Esophagus (tissue), 2 donors: Measurements from ENCODE around the gene CD28. TPM values are rescaled to one million over a fixed set of nuclear protein-coding genes. Genes with fewer than 3 reads are reported as not detected.
"Not testable (repeated sequence)": the region's sequence is repeated elsewhere in the genome, so short reads cannot be mapped to it uniquely, and the experiment has no call there.

Experiments used
- H3K27ac ChIP-seq, 2 donors: one replicate each; pipeline ENCODE4 v1.5.1; 2013; ENCODE audit warnings: low read depth in 2 of 2, mild to moderate bottlenecking in 2 of 2, inconsistent platforms in 1 of 2, low read length in 1 of 2, moderate library complexity in 1 of 2
- H3K27me3 ChIP-seq, 2 donors: one replicate each; pipeline ENCODE4 v1.6.1; 2013; ENCODE audit warnings: low read length in 2 of 2, control low read depth in 1 of 2, mild to moderate bottlenecking in 1 of 2; ENCODE audit not compliant: insufficient read depth in 2 of 2, control insufficient read depth in 1 of 2
- H3K36me3 ChIP-seq, 2 donors: one replicate each; pipeline ENCODE4 v1.6.1; 2013; ENCODE audit warnings: low read length in 1 of 2; ENCODE audit not compliant: control insufficient read depth in 2 of 2, insufficient read depth in 2 of 2
- H3K4me1 ChIP-seq, 2 donors: one replicate each; pipeline ENCODE4 v1.6.1; 2013; ENCODE audit warnings: low read length in 1 of 2; ENCODE audit not compliant: control insufficient read depth in 2 of 2, insufficient read depth in 2 of 2
- H3K4me3 ChIP-seq, 2 donors: one replicate each; pipeline ENCODE4 v1.5.1; 2013; ENCODE audit warnings: low read length in 2 of 2, mild to moderate bottlenecking in 2 of 2, low read depth in 1 of 2, moderate library complexity in 1 of 2
- H3K9me3 ChIP-seq, 2 donors: one replicate each; pipeline ENCODE4 v1.6.1; 2013; ENCODE audit warnings: mild to moderate bottlenecking in 2 of 2, low read depth in 1 of 2, low read length in 1 of 2, moderate library complexity in 1 of 2; ENCODE audit not compliant: control insufficient read depth in 2 of 2, insufficient read depth in 1 of 2
- WGBS, 2 donors: extraction: QIAGEN DNeasy Blood & Tissue Kit; methylation state at CpG; one replicate each; pipeline ENCODE4 v1.1.7; 2013; 5-methylcytosine and 5-hydroxymethylcytosine counted together
- polyA plus RNA-seq, 2 donors: library from polyadenylated mRNA; stranded (reverse); fragments of 200-250 nt; gene quantifications; one replicate each; pipeline ENCODE4 v1.2.3, GENCODE V29; 2013
- donor health status: healthy with polysubstance abuse.
- donor health status: Bipolar disorder and iron deficiency.

CD28 gene
- polyA plus RNA-seq, 2 donors, result 0.09 to 0.10 TPM

DNA sequence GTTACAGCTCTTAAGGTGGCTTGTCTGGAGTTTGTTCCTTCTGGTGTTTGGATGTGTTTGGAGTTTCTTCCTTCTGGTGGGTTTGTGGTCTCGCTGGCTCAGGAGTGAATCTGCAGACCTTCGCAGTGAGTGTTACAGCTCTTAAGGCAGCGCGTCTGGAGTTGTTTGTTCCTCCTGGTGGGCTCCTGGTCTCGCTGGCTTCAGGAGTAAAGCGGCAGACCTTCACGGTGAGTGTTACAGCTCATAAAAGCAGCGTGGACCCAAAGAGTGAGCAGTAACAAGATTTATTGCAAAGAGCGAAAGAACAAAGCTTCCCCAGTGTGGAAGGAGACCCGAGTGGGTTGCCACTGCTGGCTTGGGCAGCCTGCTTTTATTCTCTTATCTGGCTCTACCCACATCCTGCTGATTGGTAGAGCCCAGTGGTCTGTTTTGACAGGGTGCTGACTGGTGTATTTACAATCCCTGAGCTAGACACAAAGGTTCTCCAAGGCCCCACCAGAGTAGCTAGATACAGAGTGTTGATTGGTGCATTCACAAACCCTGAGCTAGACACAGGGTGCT, 78.4 kb downstream of the CD28 start:
- H3K27me3 ChIP-seq, H3K4me3 ChIP-seq, H3K9me3 ChIP-seq, H3K4me1 ChIP-seq, H3K36me3 ChIP-seq, H3K27ac ChIP-seq: not testable (repeated sequence)
- 90 to 93% methylated on average over 10 of the region's 10 CpGs for WGBS, 2 donors

DNA sequence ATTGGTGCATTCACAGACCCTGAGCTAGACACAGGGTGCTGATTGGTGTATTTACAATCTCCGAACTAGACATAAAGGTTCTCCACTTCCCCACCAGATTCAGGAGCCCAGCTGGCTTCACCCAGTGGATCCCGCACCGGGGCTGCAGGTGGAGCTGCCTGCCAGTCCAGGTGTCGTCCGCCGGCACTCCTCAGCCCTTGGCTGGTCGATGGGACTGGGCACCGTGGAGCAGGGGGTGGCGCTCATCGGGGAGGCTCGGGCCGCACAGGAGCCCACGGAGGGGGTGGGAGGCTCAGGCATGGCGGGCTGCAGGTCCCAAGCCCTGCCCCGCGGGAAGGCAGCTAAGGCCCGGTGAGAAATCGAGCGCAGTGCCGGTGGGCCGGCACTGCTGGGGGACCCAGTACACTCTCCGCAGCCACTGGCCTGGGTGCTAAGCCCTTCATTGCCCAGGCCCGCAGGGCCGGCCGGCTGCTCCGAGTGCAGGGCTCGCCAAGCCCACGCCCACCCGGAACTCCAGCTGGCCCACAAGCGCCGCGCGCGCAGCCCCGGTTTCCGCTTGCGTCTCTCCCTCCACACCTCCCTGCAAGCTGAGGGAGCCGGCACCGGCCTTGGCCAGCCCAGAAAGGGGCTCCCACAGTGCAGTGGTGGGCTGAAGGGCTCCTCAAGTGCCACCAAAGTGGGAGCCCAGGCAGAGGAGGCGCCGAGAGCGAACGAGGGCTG, 79.1 kb downstream of the CD28 start:
- WGBS, 2 donors, result 97 to 98% methylated on average over 32 to 43 of the region's 43 CpGs
- not testable (repeated sequence) for H3K36me3 ChIP-seq, H3K27me3 ChIP-seq, H3K9me3 ChIP-seq, H3K4me1 ChIP-seq, H3K27ac ChIP-seq, H3K4me3 ChIP-seq

DNA sequence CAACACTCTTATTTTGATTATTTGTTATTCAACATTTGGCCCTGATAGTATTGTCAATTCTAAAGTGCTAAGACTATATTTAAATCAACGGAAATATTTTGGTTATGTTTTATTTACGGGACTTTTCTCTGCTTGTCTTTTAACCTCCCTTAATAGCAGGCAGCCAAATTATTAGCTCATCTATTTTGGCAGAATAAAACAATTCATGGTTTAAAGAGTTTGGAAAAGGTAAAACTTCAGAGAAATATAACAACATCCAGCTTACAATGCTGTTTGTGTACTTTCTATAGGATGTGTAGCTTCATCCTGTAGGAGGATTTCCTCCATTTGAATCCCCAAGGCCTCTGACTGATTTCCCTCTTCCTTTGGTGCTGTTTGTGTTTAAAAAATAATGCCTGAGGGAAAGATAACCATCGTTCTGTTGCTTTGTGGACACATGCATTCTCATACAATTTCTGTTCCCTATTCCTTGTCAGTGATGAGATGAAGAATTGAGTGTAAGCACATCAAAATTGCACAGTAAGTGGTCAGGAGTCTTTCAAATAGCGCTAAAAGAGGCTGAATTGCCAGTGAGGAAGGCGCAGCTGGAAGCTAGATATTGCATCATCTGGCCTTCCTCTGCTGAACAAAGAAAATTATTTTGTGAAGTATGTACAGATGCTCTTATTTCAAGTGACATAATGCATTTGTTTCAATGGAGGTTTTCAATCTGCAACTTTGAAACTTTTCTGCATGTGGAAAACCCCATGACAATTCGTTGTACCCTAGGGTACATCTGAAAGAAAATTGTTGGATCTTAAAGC, 80.3 kb downstream of the CD28 start:
- no peak overlapping the region for H3K4me3 ChIP-seq
- H3K36me3 ChIP-seq, result no peaks in the 10 kb centered on the region
- 59 to 62% methylated on average over 6 of the region's 6 CpGs for WGBS, 2 donors
- no peaks in the 10 kb centered on the region for H3K9me3 ChIP-seq
- no peaks in the 10 kb centered on the region for H3K4me1 ChIP-seq
- H3K27ac ChIP-seq, result no peak overlapping the region
- no peaks in the 10 kb centered on the region for H3K27me3 ChIP-seq

DNA sequence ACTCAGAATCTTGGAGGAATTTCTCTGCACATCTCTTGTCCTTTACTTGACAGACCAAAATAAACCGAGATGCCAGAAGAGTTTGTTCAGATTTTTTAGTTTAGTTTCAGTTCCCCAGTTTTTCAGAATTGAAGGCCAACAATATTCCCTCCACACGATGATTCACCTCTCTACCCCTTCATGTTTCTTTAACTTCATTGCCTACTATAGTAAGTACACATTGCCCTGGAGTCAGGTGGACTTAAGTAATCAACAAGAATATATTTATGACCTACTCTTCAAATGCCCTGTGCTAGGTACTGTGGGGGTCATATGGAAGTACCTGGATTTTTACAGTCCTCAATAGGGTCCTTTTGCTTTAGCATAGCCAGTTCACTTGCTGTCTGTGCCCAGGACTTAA, 81.5 kb downstream of the CD28 start:
- Histone ChIP-seq H3K4me3 (no peak overlapping the region), H3K36me3 (no peaks in the 10 kb centered on the region), H3K27ac (no peak overlapping the region), H3K27me3 (no peaks in the 10 kb centered on the region), H3K4me1 (no peaks in the 10 kb centered on the region), H3K9me3 (no peaks in the 10 kb centered on the region)
- WGBS, 2 donors, result 74 to 83% methylated on average over 2 of the region's 2 CpGs

Other genes starting within 250 kb of the CD28 start
- gene RAPH1, start 171.3 kb upstream of the CD28 start, polyA plus RNA-seq, result 1 to 10 TPM; 3.8 to 5.0 TPM
- under 1 TPM; 0.24 to 0.32 TPM for gene CTLA4, start 161.1 kb downstream of the CD28 start, polyA plus RNA-seq
- under 1 TPM; 0.04 to 0.12 TPM for gene ICOS, start 230.1 kb downstream of the CD28 start, polyA plus RNA-seq